PC-3 (cell line): ENCODE measurements around the gene UBR4. TPM values are rescaled to one million over a fixed set of nuclear protein-coding genes. Genes with fewer than 3 reads are reported as not detected.
A peak's percentile ranks its signal among the peaks of the same experiment; 100 is the strongest.

ENCODE experiments used
- ATAC-seq: fragments of 200-7000 bp; cut with Tn5 transposase; 2 replicates; pipeline ENCODE4 v1.9.1; 2020; ENCODE audit warnings: mild to moderate bottlenecking, moderate library complexity
- BruUV-seq: library from RNA; stranded (reverse); fragments of 400-500 nt; replicated peaks from 2 replicates; lab custom pipeline; 2021; lab: Mats Ljungman, UMichigan
- CTCF ChIA-PET: fragments of 300-600 bp; sonication (Branson Sonifier 250); formaldehyde crosslinking; loops from one replicate; lab custom pipeline; 2022; ENCODE audit warnings: antibody characterized with exemption; lab: Charles Lee
- POLR2A ChIA-PET: fragments of 300-600 bp; sonication (Branson Sonifier 250); formaldehyde crosslinking; loops from one replicate; lab custom pipeline; 2022; ENCODE audit warnings: antibody characterized with exemption; ENCODE audit not compliant: unreplicated experiment; lab: Charles Lee
- DNase-seq: peaks from one replicate; pipeline ENCODE4 v3.0.0-alpha.2; 2015
- H2AFZ ChIP-seq: fragments of 300-600 bp; sonication (generic); 2 replicates; pipeline ENCODE4 v1.6.0; 2016; ENCODE audit warnings: antibody characterized with exemption, low read length
- H3F3A ChIP-seq: fragments of 300-600 bp; sonication (generic); one replicate; pipeline ENCODE4 v1.6.0; 2017; ENCODE audit warnings: antibody characterized with exemption, low read length, control low read depth, mild to moderate bottlenecking; ENCODE audit not compliant: unreplicated experiment
- H3K27ac ChIP-seq: fragments of 300-600 bp; sonication (generic); 2 replicates; pipeline ENCODE4 v1.5.1; 2016; ENCODE audit warnings: mild to moderate bottlenecking, low read length
- H3K27me3 ChIP-seq: fragments of 300-600 bp; sonication (generic); 2 replicates; pipeline ENCODE4 v1.6.1; 2016; ENCODE audit warnings: low read length, mixed read lengths
- H3K36me3 ChIP-seq: fragments of 300-600 bp; sonication (generic); 2 replicates; pipeline ENCODE4 v1.6.1; 2016; ENCODE audit warnings: low read depth, mixed run types, low read length, mixed read lengths
- H3K4me1 ChIP-seq: fragments of 300-600 bp; sonication (generic); 2 replicates; pipeline ENCODE4 v1.5.1; 2016; ENCODE audit warnings: low read length; ENCODE audit not compliant: insufficient read depth
- H3K4me2 ChIP-seq: fragments of 300-600 bp; sonication (generic); 2 replicates; pipeline ENCODE4 v1.6.0; 2016; ENCODE audit warnings: low read length
- H3K4me3 ChIP-seq: fragments of 300-600 bp; sonication (generic); 2 replicates; pipeline ENCODE4 v1.5.1; 2016; ENCODE audit warnings: mild to moderate bottlenecking, low read length, mixed read lengths
- H3K79me2 ChIP-seq: fragments of 300-600 bp; sonication (generic); 2 replicates; pipeline ENCODE4 v1.6.1; 2017; ENCODE audit warnings: low read length, mixed read lengths
- H3K9ac ChIP-seq: fragments of 300-600 bp; sonication (generic); 2 replicates; pipeline ENCODE4 v1.6.0; 2016; ENCODE audit warnings: mild to moderate bottlenecking, low read length
- H3K9me2 ChIP-seq: fragments of 300-600 bp; sonication (generic); replicated peaks from 2 replicates; pipeline ENCODE4 v1.6.1; 2016; ENCODE audit warnings: mixed run types, low read length, mixed read lengths
- H3K9me3 ChIP-seq: fragments of 300-600 bp; sonication (generic); 2 replicates; pipeline ENCODE4 v1.6.1; 2016; ENCODE audit warnings: low read length, mixed read lengths
- H4K20me1 ChIP-seq: fragments of 300-600 bp; sonication (generic); 2 replicates; pipeline ENCODE4 v1.6.1; 2016; ENCODE audit warnings: low read length, mixed read lengths
- CTCF ChIP-seq: fragments of 300-600 bp; sonication (generic); conservative IDR thresholded peaks from 2 replicates; pipeline ENCODE4 v1.5.1; 2017; ENCODE audit warnings: antibody characterized with exemption, low read depth, mild to moderate bottlenecking, low read length
- EZH2 ChIP-seq: fragments of 300-600 bp; sonication (generic); IDR thresholded peaks from one replicate; pipeline ENCODE4 v1.6.1; 2017; ENCODE audit warnings: antibody characterized with exemption, mild to moderate bottlenecking, low read length; ENCODE audit not compliant: unreplicated experiment
- EZH2phosphoT487 ChIP-seq: fragments of 300-600 bp; sonication (generic); IDR thresholded peaks from 2 replicates; pipeline ENCODE4 v1.6.1; 2018; ENCODE audit warnings: mild to moderate bottlenecking, antibody characterized with exemption, low read length, borderline replicate concordance
- intact Hi-C: fragments of 100-400 bp; cut with micrococcal nuclease; formaldehyde crosslinking; loops from 2 replicates; pipeline ENCODE4 v1.9.0; 2023
- total RNA-seq: library from RNA; depleted of rRNA; stranded (reverse); fragments of >200 nt; gene quantifications from 2 replicates; pipeline ENCODE4 v1.2.3, GENCODE V29; 2014

Gene UBR4
- total RNA-seq, 1 experiment from 2014 or later, result 141 TPM

GRCh38 chr1:19083081-19083480, 127.0 kb downstream of the UBR4 start:
- Histone ChIP-seq H3K36me3 (peaks cover 71% of the 10 kb centered on the region), H3K27ac (no peak overlapping the region), H4K20me1 (no peaks in the 10 kb centered on the region), H3F3A (no peaks in the 10 kb centered on the region), H3K9me3 (no peaks in the 10 kb centered on the region), H3K9ac (no peak overlapping the region), H3K4me1 (peaks cover 22% of the 10 kb centered on the region), H3K9me2 (no peaks in the 10 kb centered on the region), H2AFZ (no peak overlapping the region), H3K27me3 (no peaks in the 10 kb centered on the region), H3K4me3 (no peak overlapping the region), H3K4me2 (no peak overlapping the region), H3K79me2 (no peaks in the 10 kb centered on the region)
- DNase-seq, result no peak
- TF ChIP-seq CTCF, result no peak
- no peak for TF ChIP-seq EZH2
- no peak for TF ChIP-seq EZH2phosphoT487
- intact Hi-C loops, result no loop called here
- CTCF ChIA-PET, result no interaction called here
- no peak for ATAC-seq
- BruUV-seq, result no TSS peak
- POLR2A ChIA-PET, result no interaction called here

GRCh38 chr1:19081218-19081893, 128.7 kb downstream of the UBR4 start:
- H3K9me3 ChIP-seq, result no peaks in the 10 kb centered on the region
- no peaks in the 10 kb centered on the region for H3F3A ChIP-seq
- peaks cover 72% of the 10 kb centered on the region for H3K36me3 ChIP-seq
- intact Hi-C loops, result no loop called here
- BruUV-seq, result TSS peak; percentile 33
- CTCF ChIA-PET, result interaction anchor here (0.6 kb wide), 1 partner anchor 62 kb away, joined by 3 read pairs; no protein-coding TSS in a partner anchor
- H4K20me1 ChIP-seq, result no peaks in the 10 kb centered on the region
- H3K4me2 ChIP-seq, result peak overlapping the region; percentile 42
- TF ChIP-seq EZH2 (no peak), CTCF (no peak), EZH2phosphoT487 (no peak)
- H2AFZ ChIP-seq, result no peak overlapping the region
- H3K27ac ChIP-seq, result peak overlapping the region; percentile 42
- H3K79me2 ChIP-seq, result no peaks in the 10 kb centered on the region
- H3K9me2 ChIP-seq, result no peaks in the 10 kb centered on the region
- H3K9ac ChIP-seq, result peak overlapping the region; percentile 6; the same call in 1 of the 2 replicates
- H3K4me1 ChIP-seq, result peaks cover 22% of the 10 kb centered on the region
- DNase-seq (peak; percentile 50), ATAC-seq (peak; percentile 80)
- POLR2A ChIA-PET, result no interaction called here
- H3K4me3 ChIP-seq, result no peak overlapping the region
- H3K27me3 ChIP-seq, result no peaks in the 10 kb centered on the region

GRCh38 chr1:19080721-19081120, 129.3 kb downstream of the UBR4 start:
- H3K27me3 ChIP-seq, result no peaks in the 10 kb centered on the region
- no peak for TF ChIP-seq EZH2
- no peaks in the 10 kb centered on the region for H3K79me2 ChIP-seq
- H3F3A ChIP-seq, result no peaks in the 10 kb centered on the region
- no peak overlapping the region for H2AFZ ChIP-seq
- peak overlapping the region; percentile 42 for H3K27ac ChIP-seq
- intact Hi-C loops, result no loop called here
- CTCF ChIA-PET, result no interaction called here
- H3K9me3 ChIP-seq, result no peaks in the 10 kb centered on the region
- BruUV-seq, result no TSS peak
- DNase-seq (no peak), ATAC-seq (no peak)
- POLR2A ChIA-PET, result no interaction called here
- no peak overlapping the region for H3K9ac ChIP-seq
- peaks cover 78% of the 10 kb centered on the region for H3K36me3 ChIP-seq
- H3K4me1 ChIP-seq, result peaks cover 22% of the 10 kb centered on the region
- no peaks in the 10 kb centered on the region for H4K20me1 ChIP-seq
- no peaks in the 10 kb centered on the region for H3K9me2 ChIP-seq
- no peak overlapping the region for H3K4me2 ChIP-seq
- H3K4me3 ChIP-seq, result no peak overlapping the region
